Measurements from ENCODE around the gene ZNF362. TPM values are rescaled to one million over a fixed set of nuclear protein-coding genes. Genes with fewer than 3 reads are reported as not detected.
A peak's percentile ranks its signal among the peaks of the same experiment; 100 is the strongest.

The ZNF362 gene
- total RNA-seq, 4 donors from 2014 or later: 20.7 to 44.1 (median 26.7) TPM

- Histone ChIP-seq H3K36me3 (no peaks in the 10 kb centered on the region), H3K27ac (no peak overlapping the region), H3K4me3 (replicated peaks in 1 of 3) (no peak overlapping the region), H3K9me3 (no peaks in the 10 kb centered on the region), H3K4me1 (peaks cover 12 to 27% of the 10 kb centered on the region in 2 donors), H3K27me3 (no peaks in the 10 kb centered on the region)
- no peak for DNase-seq
- intact Hi-C loops (cut with DNase I): no loop called here
- TF ChIP-seq CTCF (IDR thresholded peaks at IDR 0.05): no peak
- TF ChIP-seq POLR2A (IDR thresholded peaks at IDR 0.05): no peak
- WGBS, 2 donors: 83 to 88% methylated on average over 6 of the region's 6 CpGs
Measured at GRCh38 chr1:33266766-33267165, 10.5 kb downstream of the ZNF362 start.

GRCh38 chr1:33267468-33268205 lies 11.3 kb downstream of the ZNF362 start:
- WGBS, 2 donors: 84 to 87% methylated on average over 5 of the region's 5 CpGs
- DNase-seq: no peak
- H3K4me1 ChIP-seq: peaks cover 21 to 36% of the 10 kb centered on the region in 2 donors
- TF ChIP-seq CTCF (IDR thresholded peaks at IDR 0.05) (no peak), POLR2A (IDR thresholded peaks at IDR 0.05) (no peak)
- intact Hi-C loops (cut with DNase I): no loop called here
- no peaks in the 10 kb centered on the region for H3K36me3 ChIP-seq
- no peaks in the 10 kb centered on the region for H3K9me3 ChIP-seq
- no peaks in the 10 kb centered on the region for H3K27me3 ChIP-seq
- no peak overlapping the region for H3K4me3 ChIP-seq (replicated peaks in 1 of 3)
- H3K27ac ChIP-seq: no peak overlapping the region

GRCh38 chr1:33268457-33268856 lies 12.2 kb downstream of the ZNF362 start:
- Histone ChIP-seq H3K4me3 (replicated peaks in 1 of 3) (no peak overlapping the region), H3K9me3 (no peaks in the 10 kb centered on the region), H3K27ac (no peak overlapping the region), H3K36me3 (no peaks in the 10 kb centered on the region), H3K27me3 (no peaks in the 10 kb centered on the region), H3K4me1 (peaks cover 21 to 37% of the 10 kb centered on the region in 2 donors)
- intact Hi-C loops (cut with DNase I): no loop called here
- 81 to 83% methylated on average over 2 of the region's 2 CpGs for WGBS, 2 donors
- DNase-seq: no peak
- no peak for TF ChIP-seq POLR2A (IDR thresholded peaks at IDR 0.05)
- no peak for TF ChIP-seq CTCF (IDR thresholded peaks at IDR 0.05)

- intact Hi-C loops (cut with DNase I): no loop called here
- Histone ChIP-seq H3K36me3 (no peaks in the 10 kb centered on the region), H3K27ac (peak overlapping the region in 1 of 3 donors; percentile 2), H3K4me3 (replicated peaks in 1 of 3) (no peak overlapping the region), H3K27me3 (no peaks in the 10 kb centered on the region), H3K9me3 (no peaks in the 10 kb centered on the region), H3K4me1 (peaks cover 15 to 31% of the 10 kb centered on the region in 2 donors)
- no peak for DNase-seq
- TF ChIP-seq CTCF (IDR thresholded peaks at IDR 0.05): no peak
- no peak for TF ChIP-seq POLR2A (IDR thresholded peaks at IDR 0.05)
- WGBS, 2 donors: 72 to 84% methylated on average over 5 of the region's 5 CpGs
Measured at GRCh38 chr1:33268927-33269610, 12.8 kb downstream of the ZNF362 start.

GRCh38 chr1:33269621-33270020 lies 13.3 kb downstream of the ZNF362 start:
- Histone ChIP-seq H3K9me3 (no peaks in the 10 kb centered on the region), H3K4me1 (peaks cover 14 to 27% of the 10 kb centered on the region in 2 donors), H3K4me3 (replicated peaks in 1 of 3) (no peak overlapping the region), H3K27me3 (no peaks in the 10 kb centered on the region), H3K36me3 (no peaks in the 10 kb centered on the region), H3K27ac (peak overlapping the region in 1 of 3 donors; percentile 2)
- TF ChIP-seq CTCF (IDR thresholded peaks at IDR 0.05) (no peak), POLR2A (IDR thresholded peaks at IDR 0.05) (no peak)
- WGBS, 2 donors: 67 to 77% methylated on average over 5 of the region's 5 CpGs
- DNase-seq: no peak
- intact Hi-C loops (cut with DNase I): no loop called here

All from thyroid gland (tissue), 4 donors.